ENCODE data around the gene ABHD2. TPM values are rescaled to one million over a fixed set of nuclear protein-coding genes. Genes with fewer than 3 reads are reported as not detected.
A peak's percentile ranks its signal among the peaks of the same experiment; 100 is the strongest.

The ABHD2 gene
- total RNA-seq, 6 experiments from 2014 or later: 43.1 to 63.5 (median 51.8) TPM

DNA sequence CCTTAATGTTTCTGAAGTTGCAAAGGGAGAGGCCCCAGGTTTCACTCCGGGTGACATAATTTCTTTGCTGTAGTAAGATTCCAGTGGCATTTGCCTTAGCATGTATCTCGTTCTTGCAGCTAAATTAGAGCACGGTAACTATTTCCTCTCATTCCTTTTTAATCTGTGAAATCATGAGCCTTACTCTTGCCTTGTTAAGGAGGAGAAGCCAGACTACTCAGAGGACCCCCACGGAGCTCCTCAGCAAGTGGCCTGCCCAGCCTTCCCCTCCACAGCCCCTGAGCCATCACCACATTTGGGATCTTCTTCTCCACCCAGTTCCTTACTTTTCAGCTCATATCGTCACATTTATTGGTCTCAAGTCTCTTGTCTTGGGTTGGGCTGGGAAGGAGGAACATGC, 54.2 kb downstream of the ABHD2 start:
- TF ChIP-seq CTCF (IDR thresholded peaks at IDR 0.05): no peak
- H3K9me3 Mint-ChIP-seq: no peaks in the 10 kb centered on the region
- H3K4me3 Mint-ChIP-seq: no peak overlapping the region; the same call in 1 of the 2 replicates
- DNase-seq: no peak
- peak overlapping the region; percentile 74 for H3K27ac Mint-ChIP-seq
- H3K27me3 Mint-ChIP-seq (ENCODE audit: insufficient read depth): no peaks in the 10 kb centered on the region
- H3K36me3 Mint-ChIP-seq (ENCODE audit: low read depth): peaks cover 13% of the 10 kb centered on the region; the same call in 1 of the 2 replicates
- H3K4me1 Mint-ChIP-seq (ENCODE audit: low read depth): peaks cover 77% of the 10 kb centered on the region

DNA sequence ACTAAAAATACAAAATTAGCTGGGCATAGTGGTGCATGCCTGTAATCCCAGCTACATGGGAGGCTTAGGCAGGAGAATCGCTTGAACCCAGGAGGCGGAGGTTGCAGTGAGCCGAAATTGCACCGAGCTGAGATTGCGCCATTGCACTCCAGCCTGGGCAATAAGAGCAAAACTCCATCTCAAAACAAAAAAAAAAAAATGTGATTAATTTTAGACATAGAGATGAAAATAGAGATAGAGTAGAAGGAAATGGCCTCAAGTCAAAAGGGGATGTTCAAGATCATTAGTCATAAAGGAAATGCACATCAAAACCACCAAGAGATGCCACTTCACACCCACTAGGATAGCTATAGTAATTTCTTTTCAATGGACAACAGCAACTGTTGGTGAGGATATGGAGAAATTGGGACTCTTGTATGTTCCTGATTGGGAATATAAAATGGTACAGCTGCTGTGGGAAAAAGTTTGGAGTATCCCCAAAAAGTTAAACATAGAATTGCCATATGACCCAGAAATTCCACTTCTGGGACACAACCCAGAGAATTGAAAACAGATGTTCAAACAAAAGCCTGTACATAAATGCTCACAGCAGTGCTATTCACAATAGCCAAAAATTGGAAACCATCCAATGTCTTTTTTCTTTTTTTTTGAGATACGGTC, 55.4 kb downstream of the ABHD2 start:
- peak overlapping the region; percentile 68 for H3K27ac Mint-ChIP-seq
- TF ChIP-seq CTCF (IDR thresholded peaks at IDR 0.05): no peak
- peaks cover 13% of the 10 kb centered on the region; the same call in 1 of the 2 replicates for H3K36me3 Mint-ChIP-seq (ENCODE audit: low read depth)
- no peaks in the 10 kb centered on the region for H3K27me3 Mint-ChIP-seq (ENCODE audit: insufficient read depth)
- H3K4me3 Mint-ChIP-seq: peak overlapping the region; percentile 54; the same call in 1 of the 2 replicates
- DNase-seq: peak; percentile 79
- H3K9me3 Mint-ChIP-seq: no peaks in the 10 kb centered on the region
- H3K4me1 Mint-ChIP-seq (ENCODE audit: low read depth): peaks cover 65% of the 10 kb centered on the region

GRCh38 chr15:89144491-89144890, 56.2 kb downstream of the ABHD2 start:
- Mint-ChIP-seq H3K36me3 (ENCODE audit: low read depth) (peaks cover 13% of the 10 kb centered on the region; the same call in 1 of the 2 replicates), H3K9me3 (no peaks in the 10 kb centered on the region), H3K27me3 (ENCODE audit: insufficient read depth) (no peaks in the 10 kb centered on the region), H3K4me3 (no peak overlapping the region), H3K4me1 (ENCODE audit: low read depth) (peaks cover 56% of the 10 kb centered on the region), H3K27ac (no peak overlapping the region)
- TF ChIP-seq CTCF (IDR thresholded peaks at IDR 0.05): no peak
- no peak for DNase-seq

DNA sequence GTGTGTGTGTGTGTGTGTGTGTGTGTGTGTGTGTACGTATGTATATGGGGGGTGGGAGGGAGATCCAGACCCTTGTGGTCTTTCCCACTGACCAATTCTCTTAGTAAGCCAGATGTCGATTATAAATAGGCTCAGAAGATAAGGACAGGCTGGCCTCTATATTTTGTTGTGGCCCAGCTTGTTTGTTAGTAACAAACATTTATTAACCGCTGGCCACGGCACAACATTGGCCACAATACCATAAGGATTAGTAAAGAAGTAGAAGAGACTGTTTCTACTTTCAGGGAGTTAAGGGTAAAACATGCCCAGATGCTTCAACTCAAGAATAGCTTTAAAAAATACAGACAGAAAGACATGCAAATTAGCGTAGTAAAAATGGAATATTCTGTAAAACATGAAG, 58.1 kb downstream of the ABHD2 start:
- peaks cover 41% of the 10 kb centered on the region for H3K4me1 Mint-ChIP-seq (ENCODE audit: low read depth)
- no peak overlapping the region for H3K4me3 Mint-ChIP-seq
- no peaks in the 10 kb centered on the region for H3K9me3 Mint-ChIP-seq
- no peak for DNase-seq
- H3K36me3 Mint-ChIP-seq (ENCODE audit: low read depth): peaks cover 10% of the 10 kb centered on the region; the same call in 1 of the 2 replicates
- no peak for TF ChIP-seq CTCF (IDR thresholded peaks at IDR 0.05)
- no peak overlapping the region for H3K27ac Mint-ChIP-seq
- H3K27me3 Mint-ChIP-seq (ENCODE audit: insufficient read depth): no peaks in the 10 kb centered on the region

- DNase-seq: no peak
- no peak overlapping the region for H3K27ac Mint-ChIP-seq
- H3K4me3 Mint-ChIP-seq: no peak overlapping the region
- H3K27me3 Mint-ChIP-seq (ENCODE audit: insufficient read depth): no peaks in the 10 kb centered on the region
- no peak for TF ChIP-seq CTCF (IDR thresholded peaks at IDR 0.05)
- H3K36me3 Mint-ChIP-seq (ENCODE audit: low read depth): peaks cover 16% of the 10 kb centered on the region
- peaks cover 23% of the 10 kb centered on the region for H3K4me1 Mint-ChIP-seq (ENCODE audit: low read depth)
- H3K9me3 Mint-ChIP-seq: no peaks in the 10 kb centered on the region
These were observed 59.9 kb downstream of the ABHD2 start for GRCh38 chr15:89148126-89148525.

All from HFFc6 (cell line).